ENCODE measurements around the gene ANK3. TPM values are rescaled to one million over a fixed set of nuclear protein-coding genes. Genes with fewer than 3 reads are reported as not detected.
"Not testable (repeated sequence)": the region's sequence is repeated elsewhere in the genome, so short reads cannot be mapped to it uniquely, and the experiment has no call there.

ANK3 gene
- total RNA-seq, 1 donor from 2014 or later: 87.6 TPM

GRCh38 chr10:60042914-60043313 lies 346.8 kb downstream of the ANK3 start:
- Mint-ChIP-seq H3K9me3 (ENCODE audit: low read depth) (no peaks in the 10 kb centered on the region), H3K36me3 (ENCODE audit: insufficient read depth) (peaks cover 9% of the 10 kb centered on the region), H3K4me3 (ENCODE audit: low read depth) (no peak overlapping the region), H3K4me1 (ENCODE audit: low read depth) (peaks cover 50% of the 10 kb centered on the region), H3K27ac (peak overlapping the region; percentile 94), H3K27me3 (no peaks in the 10 kb centered on the region)
- no peak for DNase-seq (ENCODE audit: low spot score, unreplicated experiment)
- TF ChIP-seq CTCF (IDR thresholded peaks at IDR 0.05; ENCODE audit: unreplicated experiment): no peak

- Mint-ChIP-seq H3K9me3 (ENCODE audit: low read depth) (peaks cover 3% of the 10 kb centered on the region), H3K36me3 (ENCODE audit: insufficient read depth) (peaks cover 10% of the 10 kb centered on the region), H3K27me3 (no peaks in the 10 kb centered on the region), H3K4me1 (ENCODE audit: low read depth) (peaks cover 49% of the 10 kb centered on the region), H3K27ac (peak overlapping the region; percentile 94), H3K4me3 (ENCODE audit: low read depth) (peak overlapping the region; percentile 37)
- no peak for DNase-seq (ENCODE audit: low spot score, unreplicated experiment)
- no peak for TF ChIP-seq CTCF (IDR thresholded peaks at IDR 0.05; ENCODE audit: unreplicated experiment)
Measured at GRCh38 chr10:60042262-60042661, 347.4 kb downstream of the ANK3 start.

GRCh38 chr10:60041489-60042133 lies 348.1 kb downstream of the ANK3 start:
- DNase-seq (ENCODE audit: low spot score, unreplicated experiment): no peak
- Mint-ChIP-seq H3K4me1 (ENCODE audit: low read depth) (peaks cover 49% of the 10 kb centered on the region), H3K4me3 (ENCODE audit: low read depth) (peak overlapping the region; percentile 37), H3K27ac (peak overlapping the region; percentile 94), H3K36me3 (ENCODE audit: insufficient read depth) (peaks cover 9% of the 10 kb centered on the region), H3K27me3 (no peaks in the 10 kb centered on the region), H3K9me3 (ENCODE audit: low read depth) (peaks cover 3% of the 10 kb centered on the region)
- no peak for TF ChIP-seq CTCF (IDR thresholded peaks at IDR 0.05; ENCODE audit: unreplicated experiment)

- peaks cover 6% of the 10 kb centered on the region for H3K36me3 Mint-ChIP-seq (ENCODE audit: insufficient read depth)
- no peak overlapping the region for H3K27ac Mint-ChIP-seq
- H3K4me1 Mint-ChIP-seq (ENCODE audit: low read depth): peaks cover 47% of the 10 kb centered on the region
- TF ChIP-seq CTCF (IDR thresholded peaks at IDR 0.05; ENCODE audit: unreplicated experiment): no peak
- no peak overlapping the region for H3K4me3 Mint-ChIP-seq (ENCODE audit: low read depth)
- H3K27me3 Mint-ChIP-seq: no peaks in the 10 kb centered on the region
- DNase-seq (ENCODE audit: low spot score, unreplicated experiment): no peak
- H3K9me3 Mint-ChIP-seq (ENCODE audit: low read depth): peaks cover 3% of the 10 kb centered on the region
Measured at GRCh38 chr10:60040014-60040662, 349.5 kb downstream of the ANK3 start.

GRCh38 chr10:60035984-60036383 lies 353.7 kb downstream of the ANK3 start:
- H3K4me3 Mint-ChIP-seq (ENCODE audit: low read depth): no peak overlapping the region
- peaks cover 3% of the 10 kb centered on the region for H3K9me3 Mint-ChIP-seq (ENCODE audit: low read depth)
- TF ChIP-seq CTCF (IDR thresholded peaks at IDR 0.05; ENCODE audit: unreplicated experiment): no peak
- no peaks in the 10 kb centered on the region for H3K27me3 Mint-ChIP-seq
- no peak for DNase-seq (ENCODE audit: low spot score, unreplicated experiment)
- peaks cover 6% of the 10 kb centered on the region for H3K36me3 Mint-ChIP-seq (ENCODE audit: insufficient read depth)
- H3K4me1 Mint-ChIP-seq (ENCODE audit: low read depth): peaks cover 16% of the 10 kb centered on the region
- H3K27ac Mint-ChIP-seq: no peak overlapping the region

- DNase-seq (ENCODE audit: low spot score, unreplicated experiment); H3K27me3 Mint-ChIP-seq; H3K27ac Mint-ChIP-seq; H3K9me3 Mint-ChIP-seq (ENCODE audit: low read depth); H3K36me3 Mint-ChIP-seq (ENCODE audit: insufficient read depth); H3K4me1 Mint-ChIP-seq (ENCODE audit: low read depth); H3K4me3 Mint-ChIP-seq (ENCODE audit: low read depth): not testable (repeated sequence)
Measured at GRCh38 chr10:60035375-60035774, 354.3 kb downstream of the ANK3 start.
